Mesothelial cell of epicardium (in vitro differentiated cells): Measurements from ENCODE around the gene S100B. TPM values are rescaled to one million over a fixed set of nuclear protein-coding genes. Genes with fewer than 3 reads are reported as not detected.

Experiments used
- DNase-seq, 2 experiments: peaks; one replicate each; pipeline ENCODE4 v3.0.0; 2021; ENCODE audit warnings: low spot score in 2 of 2; ENCODE audit not compliant: unreplicated experiment in 2 of 2
- H3K27ac Mint-ChIP-seq: 2 replicates; pipeline ENCODE4 v1.8.0; 2021; ENCODE audit warnings: mixed read lengths
- H3K27me3 Mint-ChIP-seq: 2 replicates; pipeline ENCODE4 v1.8.0; 2021; ENCODE audit warnings: low read depth, mixed read lengths
- H3K36me3 Mint-ChIP-seq: 2 replicates; pipeline ENCODE4 v1.8.0; 2021; ENCODE audit warnings: mixed read lengths
- H3K4me1 Mint-ChIP-seq: 2 replicates; pipeline ENCODE4 v1.8.0; 2021; ENCODE audit warnings: mixed read lengths
- H3K4me3 Mint-ChIP-seq: 2 replicates; pipeline ENCODE4 v1.8.0; 2021; ENCODE audit warnings: mild to moderate bottlenecking, moderate library complexity, mixed read lengths
- H3K9me3 Mint-ChIP-seq: 2 replicates; pipeline ENCODE4 v1.8.0; 2021; ENCODE audit warnings: mixed read lengths
- total RNA-seq: library from RNA; stranded (reverse); gene quantifications from 3 replicates; pipeline ENCODE4 v1.2.1, GENCODE V29; 2021
- TF ChIP-seq, protein P1 (sequence below): fragments of 200-600 bp; sonication (generic); IDR thresholded peaks from one replicate; pipeline ENCODE4 v1.5.0; 2021; ENCODE audit warnings: antibody characterized with exemption; ENCODE audit not compliant: unreplicated experiment

Gene S100B
- total RNA-seq, 1 donor from 2014 or later: 0.27 TPM

DNA sequence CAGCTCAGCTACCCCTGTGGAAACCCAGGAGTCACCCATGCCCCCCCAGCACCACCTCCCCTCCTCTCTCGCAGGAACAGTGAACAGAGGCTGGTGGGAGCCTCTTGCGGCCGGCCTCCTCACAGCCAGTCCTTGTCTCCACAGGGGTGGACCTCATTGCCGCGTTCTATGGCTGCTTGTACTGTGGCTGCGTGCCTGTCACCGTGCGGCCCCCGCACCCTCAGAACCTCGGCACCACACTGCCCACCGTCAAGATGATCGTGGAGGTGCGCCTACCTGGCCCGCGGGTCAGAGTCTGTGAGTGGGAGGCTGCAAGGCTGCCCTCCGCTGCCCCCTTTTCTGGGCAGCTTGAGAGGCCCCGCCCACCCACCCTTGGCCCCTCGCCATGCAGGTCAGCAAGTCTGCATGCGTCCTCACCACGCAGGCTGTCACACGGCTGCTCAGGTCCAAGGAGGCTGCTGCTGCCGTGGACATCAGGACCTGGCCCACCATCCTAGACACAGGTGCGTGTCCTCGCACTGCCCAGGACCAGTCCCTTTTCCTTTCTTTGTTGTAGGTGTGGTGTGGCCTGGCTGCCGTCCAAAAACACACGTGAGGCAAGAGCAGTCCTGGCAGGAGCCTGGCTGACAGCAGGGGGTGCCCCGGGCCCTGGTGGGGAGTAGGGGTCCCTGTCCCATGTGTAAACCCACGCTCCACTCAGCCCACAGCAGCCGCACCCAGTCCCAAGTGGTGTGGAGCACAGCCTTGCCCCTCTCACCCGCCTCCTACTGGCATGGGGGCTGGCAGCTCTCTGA lies 50.3 kb downstream of the S100B start:
- Mint-ChIP-seq H3K36me3 (peaks cover 18% of the 10 kb centered on the region), H3K9me3 (no peaks in the 10 kb centered on the region), H3K4me1 (no peaks in the 10 kb centered on the region), H3K27me3 (no peaks in the 10 kb centered on the region), H3K4me3 (no peak overlapping the region), H3K27ac (no peak overlapping the region)
- TF ChIP-seq, protein P1, sequence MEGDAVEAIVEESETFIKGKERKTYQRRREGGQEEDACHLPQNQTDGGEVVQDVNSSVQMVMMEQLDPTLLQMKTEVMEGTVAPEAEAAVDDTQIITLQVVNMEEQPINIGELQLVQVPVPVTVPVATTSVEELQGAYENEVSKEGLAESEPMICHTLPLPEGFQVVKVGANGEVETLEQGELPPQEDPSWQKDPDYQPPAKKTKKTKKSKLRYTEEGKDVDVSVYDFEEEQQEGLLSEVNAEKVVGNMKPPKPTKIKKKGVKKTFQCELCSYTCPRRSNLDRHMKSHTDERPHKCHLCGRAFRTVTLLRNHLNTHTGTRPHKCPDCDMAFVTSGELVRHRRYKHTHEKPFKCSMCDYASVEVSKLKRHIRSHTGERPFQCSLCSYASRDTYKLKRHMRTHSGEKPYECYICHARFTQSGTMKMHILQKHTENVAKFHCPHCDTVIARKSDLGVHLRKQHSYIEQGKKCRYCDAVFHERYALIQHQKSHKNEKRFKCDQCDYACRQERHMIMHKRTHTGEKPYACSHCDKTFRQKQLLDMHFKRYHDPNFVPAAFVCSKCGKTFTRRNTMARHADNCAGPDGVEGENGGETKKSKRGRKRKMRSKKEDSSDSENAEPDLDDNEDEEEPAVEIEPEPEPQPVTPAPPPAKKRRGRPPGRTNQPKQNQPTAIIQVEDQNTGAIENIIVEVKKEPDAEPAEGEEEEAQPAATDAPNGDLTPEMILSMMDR: no peak
- no peak for DNase-seq

DNA sequence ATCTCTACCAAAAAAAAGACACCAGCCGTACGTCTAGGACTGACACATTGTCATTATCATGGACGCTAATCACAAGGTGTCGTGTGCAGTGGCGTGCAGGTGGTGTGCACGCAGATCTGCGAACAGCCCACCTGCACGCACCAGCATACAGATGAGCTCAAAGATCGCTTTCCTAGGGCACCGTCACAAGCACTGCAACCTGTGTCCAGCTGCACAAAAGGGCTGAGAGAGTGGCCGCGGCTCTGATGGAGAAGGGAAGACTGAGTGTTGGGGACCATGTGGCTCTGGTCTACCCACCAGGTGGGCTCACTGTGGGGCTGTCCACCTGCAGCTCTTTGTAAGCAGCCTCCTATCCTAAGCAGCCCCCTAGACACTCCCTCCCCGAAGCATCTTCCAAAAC lies 50.9 kb downstream of the S100B start:
- H3K27me3 Mint-ChIP-seq: no peaks in the 10 kb centered on the region
- DNase-seq: no peak
- H3K4me1 Mint-ChIP-seq: no peaks in the 10 kb centered on the region
- no peak overlapping the region for H3K4me3 Mint-ChIP-seq
- H3K36me3 Mint-ChIP-seq: peaks cover 18% of the 10 kb centered on the region
- H3K27ac Mint-ChIP-seq: no peak overlapping the region
- no peaks in the 10 kb centered on the region for H3K9me3 Mint-ChIP-seq
- TF ChIP-seq, protein P1: no peak

DNA sequence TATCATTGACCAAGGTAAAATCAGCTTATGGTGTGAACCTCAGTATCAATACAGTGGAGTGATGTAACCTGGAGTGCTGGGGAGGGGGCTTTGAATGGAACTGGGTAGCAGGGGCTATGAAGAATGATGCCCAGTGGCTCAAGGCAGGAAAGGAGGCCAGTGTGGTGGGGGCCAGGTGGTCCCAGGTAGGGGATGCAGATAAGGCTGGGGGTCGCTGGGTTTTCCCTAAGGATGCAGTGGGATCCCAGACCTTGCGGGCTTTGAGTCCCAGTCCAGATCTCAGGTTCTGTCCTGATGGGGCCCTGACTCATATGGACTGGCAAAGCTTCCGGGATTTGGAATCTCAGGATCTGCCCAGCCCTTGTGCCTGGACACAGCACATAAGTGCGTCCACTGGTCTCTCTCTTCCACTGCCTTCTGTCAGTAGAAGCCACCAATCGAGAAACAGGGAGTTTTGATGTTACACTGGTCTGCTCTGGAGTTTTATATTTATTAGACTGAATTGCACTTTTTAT lies 52.0 kb downstream of the S100B start:
- DNase-seq: no peak
- peaks cover 25% of the 10 kb centered on the region for H3K36me3 Mint-ChIP-seq
- H3K4me1 Mint-ChIP-seq: no peaks in the 10 kb centered on the region
- H3K4me3 Mint-ChIP-seq: no peak overlapping the region
- H3K27ac Mint-ChIP-seq: no peak overlapping the region
- H3K27me3 Mint-ChIP-seq: no peaks in the 10 kb centered on the region
- H3K9me3 Mint-ChIP-seq: peaks cover 4% of the 10 kb centered on the region
- TF ChIP-seq, protein P1: no peak

DNA sequence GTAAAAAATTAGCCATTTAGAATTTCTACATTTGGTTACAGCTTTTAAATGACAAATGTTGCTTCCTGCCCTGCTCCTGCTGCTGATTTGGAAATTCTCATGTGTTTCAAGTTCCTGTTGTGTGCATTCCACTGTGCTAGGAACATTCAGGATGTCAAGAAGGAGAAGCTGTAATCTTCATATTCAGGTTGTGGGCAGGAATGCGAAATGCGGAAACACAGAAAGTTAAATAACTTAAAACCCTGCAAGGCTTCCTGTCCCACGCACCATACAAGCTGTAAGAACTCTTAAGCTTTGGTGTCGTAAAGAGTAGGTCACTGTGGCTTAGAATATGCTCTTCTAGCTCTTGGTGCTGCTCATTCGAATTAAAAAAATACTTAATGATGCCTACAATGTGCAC lies 52.6 kb downstream of the S100B start:
- DNase-seq: no peak
- TF ChIP-seq, protein P1: no peak
- Mint-ChIP-seq H3K4me1 (no peaks in the 10 kb centered on the region), H3K4me3 (no peak overlapping the region), H3K9me3 (peaks cover 4% of the 10 kb centered on the region), H3K36me3 (peaks cover 29% of the 10 kb centered on the region), H3K27ac (no peak overlapping the region), H3K27me3 (no peaks in the 10 kb centered on the region)

DNA sequence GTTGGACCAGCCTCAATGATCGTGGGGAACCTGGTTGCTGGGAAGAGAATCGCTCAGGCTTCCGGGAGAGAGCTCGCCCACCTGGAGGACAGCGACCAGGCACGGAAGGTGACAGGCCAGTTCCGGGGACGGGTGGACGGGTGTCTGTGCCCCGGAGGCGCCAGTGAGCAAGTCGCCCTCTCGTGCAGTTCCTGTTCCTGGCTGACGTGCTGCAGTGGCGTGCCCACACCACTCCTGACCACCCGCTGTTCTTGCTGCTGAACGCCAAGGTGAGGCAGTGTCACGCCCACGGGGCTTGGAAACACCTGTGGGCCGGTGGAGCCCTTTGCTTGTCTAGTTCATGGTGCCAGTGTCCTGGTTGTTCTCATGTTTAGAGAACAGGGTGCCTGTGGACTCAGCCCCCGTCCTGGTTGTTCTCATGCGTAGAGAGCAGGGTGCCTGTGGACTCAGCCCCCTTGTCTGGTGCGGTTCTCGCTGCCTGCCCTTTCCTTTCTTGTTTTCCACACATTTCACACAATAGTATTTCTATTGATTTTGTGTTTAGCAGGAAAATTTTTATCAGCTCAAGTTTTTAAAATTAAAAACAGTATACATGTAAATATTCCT lies 53.1 kb downstream of the S100B start:
- no peak overlapping the region for H3K4me3 Mint-ChIP-seq

More for the DNA sequence above, 53.1 kb downstream of the S100B start:
- no peaks in the 10 kb centered on the region for H3K4me1 Mint-ChIP-seq
- H3K27me3 Mint-ChIP-seq: no peaks in the 10 kb centered on the region
- no peak overlapping the region for H3K27ac Mint-ChIP-seq
- H3K36me3 Mint-ChIP-seq: peaks cover 35% of the 10 kb centered on the region
- TF ChIP-seq, protein P1: no peak
- no peak for DNase-seq
- H3K9me3 Mint-ChIP-seq: peaks cover 4% of the 10 kb centered on the region
